GM18507 (cell line): Measurements from ENCODE around the gene PLSCR1.

ENCODE experiments used
- DNase-seq: peaks from one replicate; pipeline ENCODE4 v3.0.0; 2011; ENCODE audit warnings: low read depth; ENCODE audit not compliant: insufficient read length; ENCODE audit errors: extremely low spot score
- FAIRE-seq: peaks from 2 replicates; lab custom pipeline; 2011; peaks lifted over from hg19 to GRCh38; lab: Jason Lieb, UNC

The PLSCR1 gene

GRCh38 chr3:146554151-146554760 lies 9.8 kb upstream of the PLSCR1 start:
- DNase-seq (no peak), FAIRE-seq (no peak)

GRCh38 chr3:146550743-146551510 lies 6.5 kb upstream of the PLSCR1 start:
- DNase-seq (peak; percentile 2), FAIRE-seq (peak; percentile 5)

- no peak for FAIRE-seq
- DNase-seq: no peak
Observed at GRCh38 chr3:146550070-146550615, 5.7 kb upstream of the PLSCR1 start.

- no peak for DNase-seq
- FAIRE-seq: no peak
Observed at GRCh38 chr3:146547235-146547835, 2.9 kb upstream of the PLSCR1 start.

- no peak for FAIRE-seq
- DNase-seq: no peak
Observed at GRCh38 chr3:146546366-146546965, 2.1 kb upstream of the PLSCR1 start.

GRCh38 chr3:146544929-146545528 lies 622 bp upstream of the PLSCR1 start:
- DNase-seq: no peak

GRCh38 chr3:146543461-146544001 lies 876 bp downstream of the PLSCR1 start:
- DNase-seq: no peak
- no peak for FAIRE-seq

More at GRCh38 chr3:146544929-146545528, 622 bp upstream of the PLSCR1 start:
- no peak for FAIRE-seq

- no peak for FAIRE-seq
Observed at GRCh38 chr3:146542978-146543377, 1.4 kb downstream of the PLSCR1 start.

GRCh38 chr3:146542179-146542578 lies 2.2 kb downstream of the PLSCR1 start:
- DNase-seq (no peak), FAIRE-seq (no peak)

More at GRCh38 chr3:146542978-146543377, 1.4 kb downstream of the PLSCR1 start:
- DNase-seq: no peak

- DNase-seq (no peak), FAIRE-seq (no peak)
Observed at GRCh38 chr3:146540978-146541377, 3.4 kb downstream of the PLSCR1 start.

GRCh38 chr3:146540236-146540635 lies 4.2 kb downstream of the PLSCR1 start:
- DNase-seq: no peak
- FAIRE-seq: no peak

GRCh38 chr3:146539315-146539714 lies 5.1 kb downstream of the PLSCR1 start:
- FAIRE-seq (no peak), DNase-seq (no peak)

- DNase-seq (no peak), FAIRE-seq (no peak)
Observed at GRCh38 chr3:146537603-146538002, 6.8 kb downstream of the PLSCR1 start.

GRCh38 chr3:146536681-146537080 lies 7.7 kb downstream of the PLSCR1 start:
- FAIRE-seq (no peak), DNase-seq (no peak)

- no peak for FAIRE-seq
- no peak for DNase-seq
Observed at GRCh38 chr3:146532406-146532805, 12.0 kb downstream of the PLSCR1 start.

- DNase-seq: no peak
- FAIRE-seq: no peak
Observed at GRCh38 chr3:146530609-146531008, 13.8 kb downstream of the PLSCR1 start.

- DNase-seq: no peak
- no peak for FAIRE-seq
Observed at GRCh38 chr3:146529021-146529420, 15.4 kb downstream of the PLSCR1 start.

- DNase-seq: no peak
- FAIRE-seq: no peak
Observed at GRCh38 chr3:146524961-146525360, 19.4 kb downstream of the PLSCR1 start.

- FAIRE-seq (no peak), DNase-seq (no peak)
Observed at GRCh38 chr3:146523531-146523930, 20.9 kb downstream of the PLSCR1 start.
